ENCODE results near the gene FHOD3.

FHOD3 gene

GRCh38 chr18:36481201-36481657 is 183.7 kb downstream of the FHOD3 start:
- no peak for DNase-seq (ENCODE audit: low spot score)

- no peak for DNase-seq (ENCODE audit: low spot score)
Observed at GRCh38 chr18:36481935-36482334, 184.4 kb downstream of the FHOD3 start.

DNA sequence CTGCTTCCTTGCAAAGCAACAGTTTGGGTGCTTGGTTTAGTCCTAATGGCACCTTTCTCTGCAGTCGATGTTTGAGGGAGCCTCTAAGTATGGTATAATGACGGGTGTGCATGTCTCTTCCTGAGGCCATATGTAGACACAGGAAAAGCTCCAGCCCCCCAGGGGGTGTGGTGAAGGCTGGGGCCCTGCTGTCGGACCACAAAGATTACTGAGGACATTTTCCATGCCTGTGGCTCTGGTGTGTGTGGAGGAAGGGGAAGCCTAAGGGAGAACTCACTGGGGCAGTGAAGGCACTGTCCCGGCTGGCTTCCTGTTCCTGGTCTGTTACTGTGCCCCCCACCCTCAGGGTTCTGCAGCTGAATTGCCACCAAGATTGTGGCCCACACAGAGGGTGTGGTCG is 187.1 kb downstream of the FHOD3 start:
- no peak for DNase-seq (ENCODE audit: low spot score)

DNA sequence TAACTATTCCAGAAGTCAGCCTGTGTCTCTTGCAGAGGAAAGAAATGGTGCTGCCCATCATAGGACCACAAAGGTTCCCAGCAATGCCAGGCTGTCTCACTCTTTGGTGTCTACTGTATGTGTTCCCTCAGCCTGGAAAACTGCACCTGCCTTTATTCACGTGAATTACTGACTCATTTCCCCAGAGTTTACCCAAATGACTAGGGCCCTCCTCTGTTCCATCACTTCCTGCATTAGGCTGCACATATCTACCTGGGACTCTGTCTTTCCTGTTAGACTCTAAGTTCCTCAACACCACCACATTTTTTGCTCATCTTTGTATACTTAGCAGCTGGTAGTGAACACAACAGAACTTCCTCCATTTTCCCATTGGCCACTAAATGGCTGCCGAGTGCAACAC is 188.3 kb downstream of the FHOD3 start:
- DNase-seq (ENCODE audit: low spot score), result no peak

GRCh38 chr18:36488131-36488530 is 190.6 kb downstream of the FHOD3 start:
- DNase-seq (ENCODE audit: low spot score), result no peak

- no peak for DNase-seq (ENCODE audit: low spot score)
Observed at GRCh38 chr18:36490897-36491296, 193.4 kb downstream of the FHOD3 start.

DNA sequence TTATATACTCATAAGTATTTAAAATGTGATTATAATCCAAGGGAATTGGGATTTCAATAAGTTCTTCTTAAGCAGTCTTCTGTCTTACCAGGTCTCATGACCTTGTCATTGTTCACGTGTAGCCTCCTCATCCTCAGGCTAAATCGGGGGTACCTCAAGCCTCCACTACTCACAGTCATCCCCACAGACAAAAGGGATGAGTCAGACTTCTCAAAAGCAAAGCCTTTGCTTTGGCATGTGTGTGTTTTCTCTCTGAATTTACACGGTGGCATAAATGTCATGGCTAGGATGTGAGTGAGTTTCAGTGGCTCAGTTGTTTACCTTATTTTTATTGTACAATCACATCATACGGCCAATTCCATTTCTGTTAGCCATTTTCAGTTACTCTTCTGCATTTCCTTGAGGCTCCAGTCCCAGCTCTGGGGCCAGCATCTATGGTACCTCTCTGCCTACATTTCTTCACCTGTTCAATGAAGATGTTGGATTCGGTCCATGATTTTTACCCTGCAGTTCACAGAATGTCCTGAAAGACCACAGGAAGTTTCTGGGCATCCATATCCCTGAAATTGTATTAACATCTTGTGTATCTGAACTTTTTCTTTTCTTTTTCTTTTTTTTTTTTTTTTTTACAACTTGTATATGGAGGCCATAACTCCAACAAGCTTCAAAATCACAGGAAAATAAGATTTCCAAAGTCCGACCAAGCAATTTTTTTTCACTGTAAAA is 195.3 kb downstream of the FHOD3 start:
- DNase-seq (ENCODE audit: low spot score), result no peak

DNA sequence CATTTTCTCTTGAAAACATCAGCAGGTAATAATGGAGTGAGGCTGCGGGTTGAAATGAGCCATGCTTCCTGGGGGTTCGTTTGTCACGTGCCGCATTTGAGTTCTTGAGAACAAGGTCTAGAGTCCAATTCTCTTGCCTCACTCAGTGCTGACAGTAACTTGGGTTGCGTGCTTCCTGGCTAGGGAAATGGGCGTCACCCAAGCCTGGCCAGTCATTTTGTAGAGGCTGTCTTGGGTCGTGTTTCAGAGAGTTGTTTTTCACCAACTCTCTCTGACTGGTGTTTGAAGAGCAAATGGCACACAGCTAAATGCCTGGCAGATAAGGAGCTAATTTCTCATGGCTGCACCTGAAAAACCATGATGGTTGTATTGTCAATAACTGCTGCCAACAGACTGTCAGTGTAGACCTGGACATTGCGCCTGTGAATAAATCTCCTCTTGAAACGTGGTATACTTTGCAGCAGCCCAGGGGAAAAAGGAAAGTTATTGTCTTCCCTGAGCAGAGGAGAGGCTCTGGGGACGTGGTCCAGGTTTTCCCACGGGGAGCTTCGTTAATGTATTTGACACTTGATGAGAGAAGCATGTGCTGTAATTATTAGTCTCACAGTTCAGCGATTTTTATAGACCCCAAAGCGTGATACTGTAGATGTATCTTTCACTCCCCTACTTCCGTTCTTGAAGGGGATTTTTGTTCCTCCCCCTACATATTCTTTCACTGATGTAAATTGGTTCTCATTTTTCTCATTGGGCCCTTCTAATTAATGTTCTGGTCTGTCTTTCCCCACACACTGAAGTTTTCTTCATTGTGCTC is 196.0 kb downstream of the FHOD3 start:
- DNase-seq (ENCODE audit: low spot score), result peak; percentile 76

DNA sequence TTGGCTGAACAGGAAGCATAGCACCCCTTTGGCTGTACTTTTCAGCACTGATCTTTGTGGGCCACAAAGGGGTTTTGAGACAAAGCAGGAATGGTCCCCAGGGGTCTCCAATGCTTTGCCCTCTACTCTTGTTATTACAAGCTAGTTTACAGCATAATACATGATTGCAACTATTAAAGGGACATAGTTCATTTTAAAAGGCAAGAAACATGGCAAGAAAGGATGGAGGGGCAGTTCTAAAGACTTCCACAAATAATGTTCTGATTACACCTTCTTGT is 196.6 kb downstream of the FHOD3 start:
- DNase-seq (ENCODE audit: low spot score), result no peak

DNA sequence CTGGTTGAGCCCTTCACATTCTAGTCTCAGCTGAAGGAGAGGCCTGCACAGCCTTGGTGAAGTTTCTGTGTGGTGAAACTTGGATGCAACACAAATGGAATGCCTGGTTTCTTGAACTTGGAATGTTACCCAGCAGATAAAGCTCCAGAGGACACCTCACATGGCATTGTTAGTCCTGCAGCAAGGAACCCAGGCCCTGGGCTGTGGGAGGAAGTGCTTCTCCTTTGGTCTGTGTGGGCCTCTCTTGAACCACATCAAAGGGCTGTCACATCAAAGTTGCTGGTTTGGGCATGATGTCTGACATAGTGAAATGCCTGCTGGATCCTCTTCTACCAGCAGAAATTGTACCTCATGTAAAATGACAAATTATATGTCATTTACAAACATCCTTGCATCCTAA is 198.5 kb downstream of the FHOD3 start:
- DNase-seq (ENCODE audit: low spot score), result peak; percentile 32

DNA sequence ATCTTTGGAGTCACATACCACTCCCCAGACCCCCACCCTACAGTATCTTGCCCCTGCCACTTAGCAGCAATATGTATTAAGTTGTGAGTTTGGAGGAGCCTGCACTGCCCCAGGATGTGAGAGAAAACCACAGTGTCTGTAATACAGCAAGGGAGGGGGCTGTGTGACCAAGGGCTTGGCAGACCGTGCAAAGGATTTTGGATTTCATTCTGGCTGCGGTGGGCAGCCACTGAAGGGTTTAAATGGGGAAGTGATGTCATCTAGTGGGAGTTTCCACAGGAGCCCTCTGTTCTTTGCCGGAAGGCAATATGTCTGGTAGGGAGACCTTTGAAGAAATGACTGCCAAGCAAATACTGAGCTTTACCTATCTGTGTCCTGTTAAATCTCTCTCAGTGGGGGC is 202.4 kb downstream of the FHOD3 start:
- DNase-seq (ENCODE audit: low spot score), result no peak

DNA sequence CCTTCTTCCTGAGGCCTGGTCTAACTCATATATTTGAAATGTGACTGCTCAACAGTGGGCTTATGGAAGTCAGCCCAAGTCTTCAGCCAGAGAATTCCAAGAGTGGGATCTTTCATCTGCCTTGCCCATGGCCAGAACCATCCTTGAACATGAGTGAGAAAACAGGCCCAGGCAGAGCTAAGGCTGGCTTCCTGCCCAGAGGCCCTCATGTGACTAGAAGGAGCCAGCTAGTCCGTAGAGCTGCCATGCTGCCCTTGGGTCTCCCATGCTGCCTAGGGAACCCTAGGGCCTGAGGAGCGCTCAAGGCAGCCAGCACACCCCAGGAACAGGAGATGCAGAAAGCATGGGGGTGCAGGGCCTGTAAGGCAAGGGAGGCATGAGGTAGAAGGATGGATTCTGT is 203.6 kb downstream of the FHOD3 start:
- no peak for DNase-seq (ENCODE audit: low spot score)

GRCh38 chr18:36503477-36503876 is 206.0 kb downstream of the FHOD3 start:
- DNase-seq (ENCODE audit: low spot score), result no peak

DNA sequence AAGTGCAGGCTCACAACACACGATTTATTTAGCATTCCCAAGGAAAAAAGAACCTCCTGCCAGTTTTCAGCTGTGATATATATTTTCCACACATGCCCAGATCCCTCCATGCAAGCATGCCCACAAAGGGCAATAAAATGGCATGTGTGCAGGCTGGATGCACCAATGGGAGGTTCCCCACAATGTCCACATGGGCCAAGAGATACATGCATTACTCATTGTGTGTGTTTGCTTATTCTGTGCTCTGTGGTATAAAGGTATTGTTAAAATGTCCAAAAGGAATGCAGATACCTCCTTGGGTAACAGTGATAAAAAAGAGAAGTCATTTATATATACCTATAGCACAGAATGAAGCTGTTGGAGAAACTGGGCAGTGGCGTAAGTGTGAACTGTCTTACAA is 207.4 kb downstream of the FHOD3 start:
- no peak for DNase-seq (ENCODE audit: low spot score)

DNA sequence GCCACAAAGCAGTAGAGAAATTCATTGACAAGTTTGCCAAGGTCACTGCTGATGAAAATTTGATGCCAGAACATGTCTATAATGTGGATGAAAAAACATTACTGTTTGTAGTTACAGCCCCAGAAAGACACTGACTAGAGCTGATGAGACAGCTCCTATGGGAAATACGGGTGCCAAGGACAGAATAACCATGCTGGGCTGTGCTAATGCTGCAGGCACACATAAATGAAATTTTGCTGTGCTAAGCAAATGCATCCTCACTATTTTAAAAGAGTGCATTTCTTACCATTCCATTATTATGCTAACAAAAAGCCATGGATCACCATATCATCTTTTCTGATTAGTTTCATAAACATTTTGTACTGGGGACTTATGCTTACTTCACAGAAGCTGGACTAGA is 208.2 kb downstream of the FHOD3 start:
- DNase-seq (ENCODE audit: low spot score), result no peak

DNA sequence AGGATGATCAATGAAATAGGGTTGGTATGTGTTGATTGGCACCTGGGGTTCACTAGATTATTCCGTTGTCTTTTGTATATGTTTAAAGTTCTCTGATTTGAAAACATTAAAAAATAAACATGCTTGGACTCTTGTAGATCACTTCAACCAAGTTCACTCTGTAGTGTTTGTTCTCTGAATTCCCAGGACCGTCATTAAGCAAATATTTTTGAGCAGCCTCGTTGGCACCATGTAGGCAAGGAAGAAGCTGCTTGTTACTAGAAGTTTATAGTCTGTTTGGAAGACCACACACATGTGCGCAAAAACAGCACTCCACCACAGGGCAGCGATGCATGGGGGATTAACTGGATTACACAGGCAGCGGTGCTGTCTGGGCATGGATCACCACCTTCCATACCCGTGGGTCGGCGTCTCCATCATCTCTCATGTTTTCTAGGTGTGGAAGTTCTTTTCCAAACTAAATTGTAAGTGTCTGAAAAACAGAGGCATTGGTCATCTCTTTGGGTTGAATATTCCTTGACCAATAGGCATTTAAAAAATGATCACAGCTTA is 212.2 kb downstream of the FHOD3 start:
- no peak for DNase-seq (ENCODE audit: low spot score)

DNA sequence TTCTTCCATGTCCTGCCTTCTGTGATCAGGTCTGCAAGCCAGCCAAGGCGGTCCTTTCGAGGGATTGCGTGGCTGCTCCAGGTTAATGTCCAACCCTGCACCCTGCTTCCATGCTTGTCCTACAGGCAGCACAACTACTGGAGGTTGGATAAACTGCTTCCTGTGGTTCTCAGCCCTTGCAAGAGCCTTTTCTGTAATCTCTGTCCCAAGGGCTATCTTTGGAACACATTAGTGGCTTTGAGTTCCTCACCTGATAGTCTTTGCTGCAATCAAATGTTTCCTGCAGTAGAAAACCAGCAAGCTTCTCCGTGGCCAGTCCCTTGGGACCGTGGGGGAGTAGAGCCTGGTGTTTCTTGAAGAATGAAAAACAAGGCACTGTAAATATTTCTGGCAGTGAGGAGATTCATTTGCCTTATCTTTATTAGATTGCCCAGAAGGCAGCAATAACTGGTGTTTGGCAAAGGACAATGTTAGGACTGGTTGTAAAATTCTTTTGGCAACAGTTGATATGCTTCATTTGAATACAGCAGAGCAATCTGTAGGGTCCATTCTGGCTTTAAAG is 214.4 kb downstream of the FHOD3 start:
- DNase-seq (ENCODE audit: low spot score), result no peak

GRCh38 chr18:36513556-36513955 is 216.0 kb downstream of the FHOD3 start:
- no peak for DNase-seq (ENCODE audit: low spot score)

DNA sequence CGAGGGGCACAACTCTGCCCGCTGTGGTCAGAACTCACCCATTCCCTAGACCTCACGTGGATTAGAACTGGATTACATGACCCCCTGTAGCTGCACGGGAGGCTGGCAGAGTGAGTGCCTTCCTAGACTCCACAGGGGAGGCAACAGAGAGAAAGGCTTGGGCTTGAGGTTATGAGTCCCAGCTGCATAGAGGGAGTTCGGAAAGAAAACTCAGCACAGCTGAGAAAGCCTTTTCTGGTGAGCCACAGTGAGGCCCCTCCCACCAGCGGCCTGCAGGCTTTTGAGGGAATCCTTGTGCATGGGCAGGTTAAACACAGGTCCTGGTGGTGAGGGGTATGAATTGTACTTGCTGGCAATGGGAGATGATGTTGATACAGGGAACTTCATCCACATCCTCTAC is 217.3 kb downstream of the FHOD3 start:
- DNase-seq (ENCODE audit: low spot score), result no peak

- DNase-seq (ENCODE audit: low spot score), result no peak
Observed at GRCh38 chr18:36516258-36516657, 218.7 kb downstream of the FHOD3 start.

- no peak for DNase-seq (ENCODE audit: low spot score)
Observed at GRCh38 chr18:36516726-36517125, 219.2 kb downstream of the FHOD3 start.

- no peak for DNase-seq (ENCODE audit: low spot score)
Observed at GRCh38 chr18:36518839-36519238, 221.3 kb downstream of the FHOD3 start.

DNA sequence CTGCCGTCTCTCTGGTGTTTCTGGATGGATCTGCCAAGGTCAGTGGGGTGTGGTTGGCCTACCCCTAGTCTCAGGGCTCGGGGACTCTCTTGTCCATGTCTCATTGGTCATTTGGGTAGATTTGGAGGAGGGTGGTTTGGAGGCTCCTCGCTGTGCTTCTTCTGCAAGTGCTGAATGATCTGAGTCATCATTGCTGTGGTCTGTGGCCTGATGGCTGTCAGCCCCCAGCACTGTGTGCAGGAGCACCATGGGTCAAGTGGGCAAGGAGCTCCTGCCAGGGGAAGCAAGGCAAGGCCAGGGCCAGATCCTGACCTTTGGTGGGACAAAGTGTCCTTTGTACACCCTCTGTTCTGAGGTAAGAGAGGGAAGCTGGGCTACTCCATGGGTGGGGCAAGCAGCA is 221.8 kb downstream of the FHOD3 start:
- DNase-seq (ENCODE audit: low spot score), result peak; percentile 70
